Naive thymus-derived CD8-positive, alpha-beta T cell (primary cell): Measurements from ENCODE around the gene FILIP1L. TPM values are rescaled to one million over a fixed set of nuclear protein-coding genes. Genes with fewer than 3 reads are reported as not detected.

Experiments used
- ATAC-seq, 2 donors: fragments of 150-1000 bp; cut with Tn5 transposase in 1 of 2; sonication (Bioruptor Pico), chemical (Tn5 transposase) in 1 of 2; 1 replicate in 1 of 2; 2 replicates in 1 of 2; pipeline ENCODE4 v1.10.0; 2021; ENCODE audit warnings: mild to moderate bottlenecking in 2 of 2, moderate library complexity in 2 of 2
- POLR2A ChIA-PET: fragments of 350-600 bp; sonication (Branson Sonifier 250); formaldehyde crosslinking; loops from one replicate; lab custom pipeline; 2021; ENCODE audit warnings: antibody characterized with exemption; lab: Charles Lee
- DNase-seq, 10 donors: peaks; one replicate each; pipeline versions ENCODE4 v3.0.0 to v3.0.0-alpha.2; 2020 to 2022
- H3K27ac Mint-ChIP-seq, 10 donors: one replicate each; pipeline ENCODE4 v1.8.0; 2020 to 2022; ENCODE audit warnings: mild to moderate bottlenecking in 10 of 10, mixed read lengths in 10 of 10, moderate library complexity in 4 of 10, inconsistent platforms in 1 of 10
- H3K27me3 Mint-ChIP-seq, 5 donors: one replicate each; pipeline ENCODE4 v1.8.0; 2021 to 2022; ENCODE audit warnings: mixed read lengths in 5 of 5
- H3K36me3 Mint-ChIP-seq, 3 donors: one replicate each; pipeline ENCODE4 v1.8.0; 2020 to 2022; ENCODE audit warnings: mixed read lengths in 3 of 3, mild to moderate bottlenecking in 2 of 3, inconsistent platforms in 1 of 3
- H3K4me1 Mint-ChIP-seq, 4 donors: one replicate each; pipeline ENCODE4 v1.8.0; 2021 to 2022; ENCODE audit warnings: mixed read lengths in 4 of 4
- H3K4me3 Mint-ChIP-seq, 10 donors: one replicate each; pipeline ENCODE4 v1.8.0; 2020 to 2022; ENCODE audit warnings: mild to moderate bottlenecking in 10 of 10, mixed read lengths in 10 of 10, moderate library complexity in 6 of 10, inconsistent platforms in 1 of 10
- H3K9me3 Mint-ChIP-seq, 9 donors: one replicate each; pipeline ENCODE4 v1.8.0; 2020 to 2022; ENCODE audit warnings: mixed read lengths in 9 of 9, mild to moderate bottlenecking in 3 of 9, inconsistent platforms in 1 of 9, moderate library complexity in 1 of 9
- polyA plus RNA-seq, 3 donors: library from polyadenylated mRNA; unstranded; fragments of 300-500 nt; fragmentation: Illumina TruSeq; gene quantifications; one replicate each; pipeline ENCODE4 v1.2.3, GENCODE V29; 2021
- total RNA-seq, 8 experiments: library from RNA in 2 of 8; stranded (reverse) in 2 of 8; gene quantifications; one replicate each; pipeline ENCODE4 v1.2.3 and lab custom pipeline; 2021 to 2026

Gene FILIP1L
- total and polyA plus RNA-seq, 5 experiments from 2014 or later: 0.14 to 0.41 (median 0.30) TPM; not detected in 1

GRCh38 chr3:100023150-100023549, 91.2 kb downstream of the FILIP1L start:
- Mint-ChIP-seq H3K4me1 (peaks cover 0 to 2% (median 0%) of the 10 kb centered on the region in 4 donors), H3K27ac (no peak overlapping the region), H3K27me3 (no peaks in the 10 kb centered on the region), H3K4me3 (no peak overlapping the region), H3K9me3 (no peaks in the 10 kb centered on the region), H3K36me3 (peaks cover 0 to 13% (median 12%) of the 10 kb centered on the region in 3 donors)
- ATAC-seq (no peak), DNase-seq (no peak)
- POLR2A ChIA-PET: no interaction called here

DNA sequence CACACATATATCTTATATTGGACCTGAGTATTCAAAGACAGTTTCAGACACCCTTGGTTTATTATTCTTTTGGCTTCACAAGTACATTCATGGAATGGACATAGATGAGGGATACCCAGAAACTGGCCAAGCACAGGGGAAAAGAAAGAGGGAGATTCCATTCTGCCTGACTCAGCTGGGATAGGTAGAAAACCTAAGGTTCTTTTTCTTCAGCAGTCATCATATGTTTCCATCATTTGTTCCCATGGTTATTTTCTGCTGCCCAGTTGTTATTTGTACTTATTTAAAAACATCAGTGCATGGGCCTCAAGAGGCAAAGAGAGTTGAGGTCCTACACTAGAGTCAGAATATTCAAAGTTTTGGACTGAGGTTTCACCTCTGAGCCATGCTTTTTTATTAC, 91.8 kb downstream of the FILIP1L start:
- H3K36me3 Mint-ChIP-seq: peaks cover 0 to 13% (median 12%) of the 10 kb centered on the region in 3 donors
- H3K4me1 Mint-ChIP-seq: peaks cover 0 to 2% (median 0%) of the 10 kb centered on the region in 4 donors
- DNase-seq (no peak), ATAC-seq (no peak)
- no peaks in the 10 kb centered on the region for H3K9me3 Mint-ChIP-seq
- no peak overlapping the region for H3K4me3 Mint-ChIP-seq
- no peaks in the 10 kb centered on the region for H3K27me3 Mint-ChIP-seq
- H3K27ac Mint-ChIP-seq: no peak overlapping the region
- POLR2A ChIA-PET: no interaction called here

- Mint-ChIP-seq H3K4me1 (peaks cover 0 to 2% (median 0%) of the 10 kb centered on the region in 4 donors), H3K36me3 (peaks cover 0 to 20% (median 13%) of the 10 kb centered on the region in 3 donors), H3K9me3 (no peaks in the 10 kb centered on the region), H3K27ac (no peak overlapping the region), H3K27me3 (no peaks in the 10 kb centered on the region), H3K4me3 (no peak overlapping the region)
- POLR2A ChIA-PET: no interaction called here
- ATAC-seq (no peak), DNase-seq (no peak)
These were observed 93.2 kb downstream of the FILIP1L start for GRCh38 chr3:100020876-100021644.

DNA sequence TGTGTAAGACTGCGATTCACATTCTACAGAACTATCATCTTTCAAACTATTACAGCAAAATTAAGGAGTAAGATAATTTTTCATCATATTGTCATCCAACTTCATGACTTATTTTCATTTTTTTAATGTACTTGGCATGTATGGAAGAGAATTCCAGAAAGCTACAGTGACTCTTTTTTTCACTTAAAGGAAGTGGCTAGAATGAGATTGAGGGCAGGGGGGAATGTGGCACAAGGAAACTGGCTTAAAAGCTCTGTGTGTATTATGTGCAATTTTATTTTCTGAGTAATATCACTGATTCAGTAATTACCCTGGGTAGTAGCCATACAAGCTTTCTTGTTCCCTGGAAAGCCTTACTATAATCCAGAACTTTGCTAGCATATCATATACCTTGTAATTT, 94.6 kb downstream of the FILIP1L start:
- Mint-ChIP-seq H3K4me3 (no peak overlapping the region), H3K4me1 (peaks cover 0 to 2% (median 0%) of the 10 kb centered on the region in 4 donors), H3K36me3 (peaks cover 5 to 23% (median 17%) of the 10 kb centered on the region in 3 donors), H3K27ac (no peak overlapping the region), H3K27me3 (no peaks in the 10 kb centered on the region), H3K9me3 (peaks cover 0 to 5% (median 0%) of the 10 kb centered on the region in 9 donors)
- no peak for DNase-seq
- no peak for ATAC-seq
- POLR2A ChIA-PET: no interaction called here

DNA sequence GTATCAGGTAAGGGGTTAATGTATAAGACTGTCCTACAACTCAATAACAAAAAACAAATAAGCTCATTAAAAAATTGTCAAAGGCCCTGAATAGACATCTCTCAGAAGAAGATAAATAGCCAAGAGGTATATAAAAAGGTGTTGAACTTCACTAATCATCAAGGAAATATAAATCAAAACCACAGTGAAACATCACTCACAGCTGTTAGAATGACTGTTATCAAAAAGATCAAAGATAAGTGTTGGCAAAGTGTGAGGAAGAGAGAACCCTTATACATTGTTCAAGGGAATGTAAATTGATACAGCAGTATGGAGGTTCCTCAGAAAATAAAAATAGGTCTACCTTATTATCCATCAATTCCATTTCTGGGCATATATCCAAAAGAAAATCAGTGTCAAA, 95.5 kb downstream of the FILIP1L start:
- H3K36me3 Mint-ChIP-seq: peaks cover 5 to 25% (median 16%) of the 10 kb centered on the region in 3 donors
- no peaks in the 10 kb centered on the region for H3K27me3 Mint-ChIP-seq
- H3K4me3 Mint-ChIP-seq: no peak overlapping the region
- POLR2A ChIA-PET: no interaction called here
- H3K9me3 Mint-ChIP-seq: peaks cover 0 to 5% (median 0%) of the 10 kb centered on the region in 9 donors
- ATAC-seq (no peak), DNase-seq (no peak)
- H3K4me1 Mint-ChIP-seq: peaks cover 0 to 2% (median under 1%) of the 10 kb centered on the region in 4 donors
- H3K27ac Mint-ChIP-seq: peak overlapping the region in 1 of 10 donors; percentile 15

- POLR2A ChIA-PET: no interaction called here
- Mint-ChIP-seq H3K36me3 (peaks cover 3 to 26% (median 25%) of the 10 kb centered on the region in 3 donors), H3K4me1 (peaks cover 3 to 7% (median 3%) of the 10 kb centered on the region in 4 donors), H3K27me3 (no peaks in the 10 kb centered on the region), H3K27ac (no peak overlapping the region), H3K4me3 (no peak overlapping the region), H3K9me3 (peaks cover 0 to 3% (median 0%) of the 10 kb centered on the region in 9 donors)
- no peak for ATAC-seq
- no peak for DNase-seq
These were observed 104.2 kb downstream of the FILIP1L start for GRCh38 chr3:100010087-100010417.

DNA sequence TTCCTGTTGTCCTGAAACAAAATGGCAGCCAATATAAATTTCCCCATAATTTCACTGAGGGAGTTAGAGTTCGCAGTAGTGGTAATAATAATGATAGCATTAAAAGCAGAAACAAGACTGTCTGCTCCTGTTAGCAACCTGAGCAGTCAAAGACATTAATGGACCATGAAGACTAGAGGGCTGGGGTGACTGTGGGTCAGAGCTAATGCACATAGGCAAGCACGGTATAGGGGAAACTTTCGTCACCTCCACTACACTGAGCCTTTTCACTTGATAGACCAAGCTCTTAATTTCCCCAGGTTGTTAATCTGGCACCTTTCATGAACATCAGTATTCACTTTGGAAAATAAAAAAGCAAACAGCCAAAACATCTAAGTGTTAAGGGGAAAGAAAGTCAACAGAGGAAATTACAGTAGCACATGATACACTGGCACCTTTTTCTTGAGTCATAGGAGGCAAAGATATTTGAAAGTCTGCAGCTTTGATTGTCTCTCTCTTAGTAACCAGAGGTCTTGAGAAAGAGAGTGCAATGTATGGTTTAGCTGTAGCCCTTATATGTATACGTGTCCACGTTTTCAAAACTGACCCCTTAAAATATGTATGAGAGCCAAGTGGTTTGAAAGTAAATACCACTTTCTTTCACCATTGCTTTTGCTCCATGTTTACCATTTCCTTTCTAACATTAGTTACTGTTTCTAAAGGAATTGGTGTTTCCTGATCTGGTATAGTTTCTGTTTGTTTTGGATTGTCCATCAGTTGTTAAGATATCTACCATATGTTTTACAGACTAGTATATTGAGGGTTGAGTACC, 104.8 kb downstream of the FILIP1L start:
- peak in 1 of 10 donors; percentile 56 for DNase-seq
- Mint-ChIP-seq H3K4me3 (no peak overlapping the region), H3K27ac (no peak overlapping the region), H3K9me3 (peaks cover 0 to 2% (median 0%) of the 10 kb centered on the region in 9 donors), H3K27me3 (no peaks in the 10 kb centered on the region), H3K36me3 (peaks cover 0 to 22% (median 21%) of the 10 kb centered on the region in 3 donors), H3K4me1 (peaks cover 3 to 13% (median 3%) of the 10 kb centered on the region in 4 donors)
- POLR2A ChIA-PET: no interaction called here
- no peak for ATAC-seq

DNA sequence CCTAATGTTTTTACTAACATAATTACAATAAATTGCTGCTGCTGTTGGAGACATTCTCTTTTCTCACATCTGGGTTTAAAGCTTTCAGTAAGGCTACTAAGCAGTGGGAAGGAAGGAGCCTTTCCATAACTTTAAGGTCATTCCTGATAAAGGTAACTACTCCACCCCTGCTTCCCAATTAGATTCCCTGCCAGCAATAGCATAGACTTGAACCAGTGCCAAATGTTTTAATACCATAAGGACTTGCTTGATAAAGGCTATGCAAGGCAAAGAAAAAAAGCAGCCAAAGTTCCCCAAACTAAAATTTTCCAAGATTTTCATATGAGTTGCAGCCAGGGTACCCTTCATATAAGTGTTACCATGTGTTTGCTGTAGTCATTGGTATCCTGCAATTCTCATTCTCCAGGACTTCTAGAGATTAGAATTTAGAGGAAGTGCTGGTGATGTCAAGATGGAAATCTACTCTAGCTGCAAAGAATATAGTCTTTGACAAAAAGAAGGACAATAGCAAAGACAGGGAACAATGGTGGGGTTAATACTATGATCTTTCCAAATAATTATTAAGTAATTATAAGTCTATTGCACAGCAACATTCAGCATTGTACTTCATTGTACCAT, 106.1 kb downstream of the FILIP1L start:
- peaks cover 0 to 18% (median 18%) of the 10 kb centered on the region in 3 donors for H3K36me3 Mint-ChIP-seq
- no peak for ATAC-seq

GRCh38 chr3:100007313-100007712, 107.0 kb downstream of the FILIP1L start:
- no peaks in the 10 kb centered on the region for H3K27me3 Mint-ChIP-seq
- H3K4me1 Mint-ChIP-seq: peaks cover 2 to 24% (median 6%) of the 10 kb centered on the region in 4 donors
- POLR2A ChIA-PET: no interaction called here
- DNase-seq (no peak), ATAC-seq (no peak)
- H3K36me3 Mint-ChIP-seq: peaks cover 0 to 18% (median 18%) of the 10 kb centered on the region in 3 donors
- H3K27ac Mint-ChIP-seq: no peak overlapping the region
- no peaks in the 10 kb centered on the region for H3K9me3 Mint-ChIP-seq
- no peak overlapping the region for H3K4me3 Mint-ChIP-seq

More for the DNA sequence above, 106.1 kb downstream of the FILIP1L start:
- Mint-ChIP-seq H3K9me3 (no peaks in the 10 kb centered on the region), H3K4me3 (no peak overlapping the region), H3K27ac (no peak overlapping the region), H3K4me1 (peaks cover 2 to 18% (median 4%) of the 10 kb centered on the region in 4 donors), H3K27me3 (no peaks in the 10 kb centered on the region)
- DNase-seq: no peak
- POLR2A ChIA-PET: no interaction called here

GRCh38 chr3:100006570-100007271, 107.6 kb downstream of the FILIP1L start:
- Mint-ChIP-seq H3K4me3 (no peak overlapping the region), H3K27ac (no peak overlapping the region), H3K36me3 (peaks cover 0 to 18% (median 16%) of the 10 kb centered on the region in 3 donors), H3K9me3 (no peaks in the 10 kb centered on the region), H3K4me1 (peaks cover 3 to 24% (median 7%) of the 10 kb centered on the region in 4 donors), H3K27me3 (no peaks in the 10 kb centered on the region)
- POLR2A ChIA-PET: no interaction called here
- no peak for ATAC-seq
- DNase-seq: no peak

DNA sequence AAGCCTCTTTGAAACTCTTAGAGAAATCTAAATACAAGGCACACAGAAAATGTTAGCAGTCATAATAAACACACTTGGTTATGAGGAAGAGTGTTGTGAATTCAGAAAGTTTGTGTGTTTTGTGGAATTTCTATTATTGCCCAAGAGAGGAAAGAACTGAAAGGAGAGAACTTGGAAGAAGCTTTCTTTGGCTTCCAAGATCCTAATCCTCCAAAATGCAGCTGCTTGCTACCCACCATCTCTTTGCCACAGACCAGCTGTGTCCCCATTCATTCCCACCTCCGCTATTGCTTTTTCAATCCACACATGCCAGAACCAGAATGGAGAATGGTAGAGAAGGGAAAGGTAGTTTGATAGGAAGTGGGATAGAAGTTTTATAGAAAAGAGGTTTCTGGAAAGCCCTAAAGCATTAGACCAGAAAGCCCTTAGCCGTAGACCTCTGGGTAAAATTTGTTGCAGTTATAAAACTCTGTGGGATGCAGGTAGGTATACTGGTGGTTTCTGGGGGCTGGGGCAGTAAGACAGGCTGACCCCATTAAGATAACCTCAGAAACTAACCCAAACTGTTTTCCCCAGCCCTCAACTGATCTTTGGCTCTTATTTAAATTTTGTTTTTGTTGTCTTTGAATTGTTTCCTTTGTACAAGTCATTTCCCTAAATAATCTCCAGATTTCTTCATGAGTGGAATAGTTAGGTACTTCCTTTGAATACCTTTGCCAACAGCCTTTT, 108.5 kb downstream of the FILIP1L start:
- H3K27me3 Mint-ChIP-seq: no peaks in the 10 kb centered on the region
- DNase-seq: no peak
- peaks cover 0 to 11% (median 8%) of the 10 kb centered on the region in 3 donors for H3K36me3 Mint-ChIP-seq
- H3K4me1 Mint-ChIP-seq: peaks cover 3 to 24% (median 7%) of the 10 kb centered on the region in 4 donors
- H3K27ac Mint-ChIP-seq: peak overlapping the region in 1 of 10 donors; percentile 3
- POLR2A ChIA-PET: no interaction called here
- no peak overlapping the region for H3K4me3 Mint-ChIP-seq
- H3K9me3 Mint-ChIP-seq: no peaks in the 10 kb centered on the region
- ATAC-seq: no peak

- no peak for ATAC-seq
- POLR2A ChIA-PET: no interaction called here
- no peak overlapping the region for H3K4me3 Mint-ChIP-seq
- peaks cover 2 to 24% (median 7%) of the 10 kb centered on the region in 4 donors for H3K4me1 Mint-ChIP-seq
- no peaks in the 10 kb centered on the region for H3K27me3 Mint-ChIP-seq
- peak overlapping the region in 1 of 10 donors; percentile 63 for H3K27ac Mint-ChIP-seq
- no peaks in the 10 kb centered on the region for H3K9me3 Mint-ChIP-seq
- H3K36me3 Mint-ChIP-seq: peaks cover 0 to 4% (median 2%) of the 10 kb centered on the region in 3 donors
- DNase-seq: no peak
These were observed 109.4 kb downstream of the FILIP1L start for GRCh38 chr3:100004931-100005330.
